ENCODE results near the gene RNF150. TPM values are rescaled to one million over a fixed set of nuclear protein-coding genes. Genes with fewer than 3 reads are reported as not detected.

RNF150 gene
- total RNA-seq, 1 donor from 2014 or later = 14.8 TPM

- DNase-seq (ENCODE audit: low spot score) = no peak
- Mint-ChIP-seq H3K36me3 (ENCODE audit: low read depth) (no peaks in the 10 kb centered on the region), H3K4me3 (ENCODE audit: unreplicated experiment) (no peak overlapping the region), H3K9me3 (ENCODE audit: low read depth) (peaks cover 2% of the 10 kb centered on the region), H3K4me1 (ENCODE audit: low read depth) (no peaks in the 10 kb centered on the region), H3K27me3 (ENCODE audit: low read depth) (no peaks in the 10 kb centered on the region), H3K27ac (ENCODE audit: unreplicated experiment) (no peak overlapping the region)
- TF ChIP-seq, protein P1, sequence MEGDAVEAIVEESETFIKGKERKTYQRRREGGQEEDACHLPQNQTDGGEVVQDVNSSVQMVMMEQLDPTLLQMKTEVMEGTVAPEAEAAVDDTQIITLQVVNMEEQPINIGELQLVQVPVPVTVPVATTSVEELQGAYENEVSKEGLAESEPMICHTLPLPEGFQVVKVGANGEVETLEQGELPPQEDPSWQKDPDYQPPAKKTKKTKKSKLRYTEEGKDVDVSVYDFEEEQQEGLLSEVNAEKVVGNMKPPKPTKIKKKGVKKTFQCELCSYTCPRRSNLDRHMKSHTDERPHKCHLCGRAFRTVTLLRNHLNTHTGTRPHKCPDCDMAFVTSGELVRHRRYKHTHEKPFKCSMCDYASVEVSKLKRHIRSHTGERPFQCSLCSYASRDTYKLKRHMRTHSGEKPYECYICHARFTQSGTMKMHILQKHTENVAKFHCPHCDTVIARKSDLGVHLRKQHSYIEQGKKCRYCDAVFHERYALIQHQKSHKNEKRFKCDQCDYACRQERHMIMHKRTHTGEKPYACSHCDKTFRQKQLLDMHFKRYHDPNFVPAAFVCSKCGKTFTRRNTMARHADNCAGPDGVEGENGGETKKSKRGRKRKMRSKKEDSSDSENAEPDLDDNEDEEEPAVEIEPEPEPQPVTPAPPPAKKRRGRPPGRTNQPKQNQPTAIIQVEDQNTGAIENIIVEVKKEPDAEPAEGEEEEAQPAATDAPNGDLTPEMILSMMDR (IDR thresholded peaks at IDR 0.05) = no peak
Measured at GRCh38 chr4:140976768-140977167, 156.5 kb downstream of the RNF150 start.

DNA sequence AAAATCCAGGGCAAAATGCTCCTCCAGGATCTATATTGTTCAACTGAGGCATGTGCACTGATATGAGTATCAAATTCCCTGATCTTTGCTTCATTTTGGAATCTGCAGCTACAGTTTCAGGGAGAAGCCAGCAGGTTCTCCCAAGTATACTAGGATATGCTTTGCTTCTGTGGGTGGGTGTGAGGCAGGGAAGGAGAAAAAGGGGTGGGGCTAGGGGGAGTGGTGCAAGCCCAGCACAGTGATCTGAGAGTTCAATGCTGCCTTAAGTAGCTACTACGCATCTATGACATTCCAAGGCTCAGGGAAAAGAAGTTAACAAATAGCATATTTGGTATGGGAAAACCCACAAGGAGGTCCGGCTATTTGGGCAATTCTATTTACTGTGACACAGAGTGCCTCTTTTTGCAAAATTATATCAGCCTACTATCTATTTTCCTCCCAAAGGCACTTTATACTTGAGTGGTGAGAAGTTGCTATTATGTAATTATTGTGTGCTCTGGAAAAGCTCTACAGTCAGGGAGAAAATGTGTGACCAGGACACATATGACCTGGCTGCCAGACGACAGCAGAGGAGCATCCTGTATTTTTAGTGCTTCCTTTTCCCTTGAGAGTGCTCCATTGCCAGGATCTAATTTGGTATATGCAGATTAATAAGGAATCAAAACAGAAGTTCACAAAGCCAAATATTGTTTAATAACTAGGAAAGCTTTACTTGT, 162.0 kb downstream of the RNF150 start:
- Mint-ChIP-seq H3K36me3 (ENCODE audit: low read depth) (no peaks in the 10 kb centered on the region), H3K4me3 (ENCODE audit: unreplicated experiment) (no peak overlapping the region), H3K4me1 (ENCODE audit: low read depth) (peaks cover 4% of the 10 kb centered on the region), H3K27ac (ENCODE audit: unreplicated experiment) (no peak overlapping the region), H3K27me3 (ENCODE audit: low read depth) (no peaks in the 10 kb centered on the region), H3K9me3 (ENCODE audit: low read depth) (no peaks in the 10 kb centered on the region)
- DNase-seq (ENCODE audit: low spot score) = no peak
- TF ChIP-seq, protein P1 (IDR thresholded peaks at IDR 0.05) = no peak

DNA sequence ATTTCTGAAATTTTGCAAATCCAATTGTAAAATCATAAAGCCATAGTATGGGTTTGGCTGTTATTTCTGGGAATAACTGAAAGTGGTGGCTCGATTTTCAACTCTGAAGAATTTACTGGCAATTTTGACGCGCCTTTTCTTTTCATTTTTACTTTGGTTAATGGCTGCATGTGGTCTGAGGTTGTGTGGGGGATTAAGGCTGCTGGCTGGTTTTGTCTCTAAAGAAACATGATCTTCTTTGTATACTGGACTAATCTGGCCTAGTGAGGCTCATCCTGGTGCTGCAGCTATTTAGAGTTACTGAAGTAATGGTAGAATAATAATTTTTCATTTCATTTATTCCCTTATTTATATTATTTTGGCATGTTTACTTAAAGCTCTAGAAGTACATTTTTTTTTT, 164.0 kb downstream of the RNF150 start:
- Mint-ChIP-seq H3K9me3 (ENCODE audit: low read depth) (no peaks in the 10 kb centered on the region), H3K4me3 (ENCODE audit: unreplicated experiment) (no peak overlapping the region), H3K27ac (ENCODE audit: unreplicated experiment) (no peak overlapping the region), H3K27me3 (ENCODE audit: low read depth) (no peaks in the 10 kb centered on the region), H3K4me1 (ENCODE audit: low read depth) (peaks cover 4% of the 10 kb centered on the region), H3K36me3 (ENCODE audit: low read depth) (no peaks in the 10 kb centered on the region)
- TF ChIP-seq, protein P1 (IDR thresholded peaks at IDR 0.05) = no peak
- no peak for DNase-seq (ENCODE audit: low spot score)

DNA sequence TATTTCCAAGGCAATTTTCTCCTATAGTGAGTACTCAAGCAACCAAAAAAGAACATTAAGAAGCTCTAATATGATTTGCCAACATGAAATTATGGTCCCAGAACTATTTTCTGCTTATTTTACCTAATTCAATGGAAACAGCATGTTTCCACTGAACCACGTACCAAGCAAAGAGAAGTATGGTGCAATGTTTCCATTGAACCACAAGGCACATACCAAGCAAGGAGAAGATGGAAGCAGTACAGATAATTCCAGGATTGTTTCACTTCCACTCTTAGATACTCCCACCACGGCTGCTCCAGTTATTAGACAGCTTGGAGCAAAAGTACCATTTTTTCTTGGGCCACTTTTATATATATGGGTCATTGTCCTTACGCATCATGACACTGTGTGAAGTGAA, 164.9 kb downstream of the RNF150 start:
- TF ChIP-seq, protein P1 (IDR thresholded peaks at IDR 0.05) = no peak
- Mint-ChIP-seq H3K27me3 (ENCODE audit: low read depth) (no peaks in the 10 kb centered on the region), H3K9me3 (ENCODE audit: low read depth) (no peaks in the 10 kb centered on the region), H3K36me3 (ENCODE audit: low read depth) (no peaks in the 10 kb centered on the region), H3K27ac (ENCODE audit: unreplicated experiment) (no peak overlapping the region), H3K4me3 (ENCODE audit: unreplicated experiment) (no peak overlapping the region), H3K4me1 (ENCODE audit: low read depth) (peaks cover 4% of the 10 kb centered on the region)
- DNase-seq (ENCODE audit: low spot score) = no peak

DNA sequence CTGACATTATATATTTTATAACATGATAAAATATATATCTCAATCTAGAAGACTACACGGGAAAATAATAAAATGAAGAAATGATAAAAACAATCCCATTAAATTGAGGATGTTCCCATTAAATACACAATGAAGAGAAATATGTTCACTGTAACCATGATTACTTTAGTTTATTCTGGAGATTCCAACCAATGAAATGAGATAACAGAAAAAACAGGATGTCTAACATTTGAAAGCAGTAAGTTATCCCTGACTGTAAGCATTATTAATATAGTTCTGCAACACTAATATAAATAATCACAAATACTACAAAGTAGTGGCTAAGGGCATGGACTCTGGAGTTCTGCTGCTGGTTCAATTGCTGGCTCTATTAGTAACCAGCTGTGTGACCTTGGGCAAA, 169.4 kb downstream of the RNF150 start:
- Mint-ChIP-seq H3K9me3 (ENCODE audit: low read depth) (no peaks in the 10 kb centered on the region), H3K27me3 (ENCODE audit: low read depth) (no peaks in the 10 kb centered on the region), H3K36me3 (ENCODE audit: low read depth) (no peaks in the 10 kb centered on the region), H3K4me1 (ENCODE audit: low read depth) (no peaks in the 10 kb centered on the region), H3K4me3 (ENCODE audit: unreplicated experiment) (no peak overlapping the region), H3K27ac (ENCODE audit: unreplicated experiment) (no peak overlapping the region)
- DNase-seq (ENCODE audit: low spot score) = no peak
- TF ChIP-seq, protein P1 (IDR thresholded peaks at IDR 0.05) = no peak
